HG03066 (cell line): Measurements from ENCODE around the gene QDPR.

Experiments used
- ATAC-seq: cut with Tn5 transposase; IDR thresholded peaks from one replicate; pipeline ENCODE4 v1.9.1; 2021; ENCODE audit warnings: low read depth; ENCODE audit not compliant: unreplicated experiment

Gene QDPR

GRCh38 chr4:17493619-17494018, 18.3 kb downstream of the QDPR start:
- ATAC-seq, result no peak

DNA sequence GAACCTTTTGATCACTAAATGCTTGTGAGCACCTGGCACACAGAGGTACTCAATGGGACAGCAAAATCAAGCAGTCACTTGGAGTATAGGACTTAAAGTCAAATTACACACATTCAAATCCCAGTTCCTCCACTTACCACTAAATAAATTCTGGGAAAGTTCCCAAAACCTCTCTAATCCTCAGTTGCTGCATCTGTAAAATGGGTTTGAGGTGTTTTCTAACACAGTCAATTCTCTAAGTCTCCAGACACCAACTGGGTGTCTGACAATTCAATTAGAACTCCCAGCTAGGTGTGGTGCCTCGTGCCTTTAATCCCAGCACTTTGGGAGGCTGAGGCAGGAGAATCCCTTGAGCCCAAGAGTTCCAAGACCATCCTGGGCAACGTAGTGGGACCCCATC, 19.0 kb downstream of the QDPR start:
- ATAC-seq, result no peak

- no peak for ATAC-seq
Measured at GRCh38 chr4:17492058-17492741, 19.7 kb downstream of the QDPR start.

- ATAC-seq, result no peak
Measured at GRCh38 chr4:17491196-17491595, 20.7 kb downstream of the QDPR start.

GRCh38 chr4:17490575-17491059, 21.3 kb downstream of the QDPR start:
- no peak for ATAC-seq

GRCh38 chr4:17489721-17490120, 22.2 kb downstream of the QDPR start:
- no peak for ATAC-seq

- ATAC-seq, result no peak
Measured at GRCh38 chr4:17489123-17489522, 22.8 kb downstream of the QDPR start.

DNA sequence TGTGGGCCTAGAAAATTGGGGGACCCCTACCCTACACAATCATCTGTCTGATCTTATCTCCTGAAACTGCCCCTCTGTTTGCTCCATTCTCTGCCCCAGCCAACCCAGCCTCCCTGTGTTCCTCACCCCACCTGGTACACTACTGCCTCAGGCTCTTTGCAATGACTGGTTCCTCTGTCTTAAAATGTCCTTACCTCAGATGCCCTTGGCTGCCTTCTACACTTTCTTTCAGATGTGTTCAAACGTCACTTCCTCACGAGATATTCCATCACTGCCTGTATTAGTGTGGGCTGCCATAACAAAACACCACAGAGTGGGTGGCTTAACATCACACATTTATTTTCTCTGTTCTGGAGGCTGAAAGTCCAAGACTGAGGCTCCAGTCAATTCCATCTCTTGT, 29.2 kb downstream of the QDPR start:
- ATAC-seq, result no peak

GRCh38 chr4:17480955-17481354, 30.9 kb downstream of the QDPR start:
- no peak for ATAC-seq

DNA sequence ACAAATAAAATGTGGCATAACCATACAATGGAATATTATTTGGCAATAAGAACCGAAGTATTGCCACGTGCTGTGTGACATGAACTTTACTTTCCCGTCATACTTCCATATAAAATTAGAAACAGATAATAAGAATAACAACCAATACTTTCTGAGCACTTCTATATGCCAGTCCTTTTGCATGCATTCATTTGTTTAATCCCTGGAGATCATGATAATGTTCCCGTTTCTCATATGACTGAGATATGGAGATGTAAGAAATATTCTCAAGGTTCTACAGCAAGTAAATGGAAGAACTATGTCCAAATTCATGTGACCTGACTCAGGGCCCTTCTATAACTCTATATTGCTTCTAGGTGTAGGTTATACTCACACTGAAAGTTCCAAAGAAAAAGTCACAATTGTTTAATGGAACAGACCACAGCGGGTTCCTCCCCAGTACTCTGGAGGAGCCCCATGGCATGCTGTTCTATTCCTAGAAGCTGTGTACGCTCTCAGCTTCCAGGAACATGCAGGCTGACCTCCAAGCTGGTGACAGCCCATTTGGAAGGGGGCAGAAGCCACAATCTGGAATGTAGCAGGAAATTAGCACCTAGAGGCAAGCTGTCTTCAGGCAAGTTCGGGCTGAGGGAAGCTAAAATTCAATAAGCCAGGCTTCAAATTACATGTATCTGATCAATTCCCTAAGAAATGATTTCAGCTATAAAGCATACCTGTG, 31.5 kb downstream of the QDPR start:
- no peak for ATAC-seq

DNA sequence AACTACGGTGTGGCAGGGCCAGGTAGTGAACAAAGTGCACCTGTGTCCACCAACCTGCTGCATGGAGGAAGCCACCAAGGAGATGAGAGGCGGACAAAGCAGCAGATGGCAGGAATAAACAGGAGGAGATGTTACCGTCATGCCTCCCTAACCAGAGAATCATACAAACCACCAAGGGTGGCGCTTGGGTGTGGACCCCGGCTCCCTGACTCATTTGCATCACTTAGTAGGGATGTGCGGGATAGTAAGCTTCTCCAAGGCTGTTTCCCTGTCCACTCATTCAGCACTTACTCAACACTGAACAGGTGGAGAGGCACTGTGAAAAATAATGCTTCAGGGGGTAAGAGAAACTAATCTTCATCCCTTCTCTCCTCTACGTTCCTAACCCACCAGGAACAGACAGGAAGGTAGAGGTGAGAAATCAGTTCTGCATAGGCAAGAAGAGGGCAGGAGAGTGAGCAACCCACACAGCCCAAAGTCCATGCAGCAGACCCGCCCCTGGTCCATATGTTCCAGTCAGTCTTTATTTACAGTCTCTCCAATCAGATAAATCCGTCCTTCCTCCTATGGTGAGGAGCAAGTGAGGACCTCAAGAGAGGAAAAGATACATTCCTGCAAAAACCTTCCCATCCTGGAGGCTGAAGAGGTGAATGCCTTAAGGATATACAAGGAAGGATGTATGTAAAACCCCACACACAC, 34.0 kb downstream of the QDPR start:
- no peak for ATAC-seq

- no peak for ATAC-seq
Measured at GRCh38 chr4:17476853-17477252, 35.0 kb downstream of the QDPR start.

DNA sequence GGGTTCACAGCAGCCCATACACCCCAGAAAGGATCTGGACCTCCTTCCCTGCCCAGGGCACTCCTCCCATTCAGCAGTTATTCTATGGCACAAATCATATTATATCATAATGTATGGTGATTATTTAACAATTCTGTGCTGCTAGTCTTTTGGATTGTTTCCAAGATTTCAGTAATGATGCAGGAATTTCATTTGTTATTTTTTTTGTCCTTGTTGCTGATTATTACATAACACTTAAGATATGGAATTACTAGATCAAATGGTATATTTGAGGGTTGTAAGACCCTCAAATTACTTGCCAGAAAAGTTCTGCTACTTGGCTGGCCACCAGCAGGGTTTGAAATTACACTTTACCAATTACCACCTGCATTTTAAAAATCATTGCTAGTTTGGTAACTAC, 36.4 kb downstream of the QDPR start:
- no peak for ATAC-seq

DNA sequence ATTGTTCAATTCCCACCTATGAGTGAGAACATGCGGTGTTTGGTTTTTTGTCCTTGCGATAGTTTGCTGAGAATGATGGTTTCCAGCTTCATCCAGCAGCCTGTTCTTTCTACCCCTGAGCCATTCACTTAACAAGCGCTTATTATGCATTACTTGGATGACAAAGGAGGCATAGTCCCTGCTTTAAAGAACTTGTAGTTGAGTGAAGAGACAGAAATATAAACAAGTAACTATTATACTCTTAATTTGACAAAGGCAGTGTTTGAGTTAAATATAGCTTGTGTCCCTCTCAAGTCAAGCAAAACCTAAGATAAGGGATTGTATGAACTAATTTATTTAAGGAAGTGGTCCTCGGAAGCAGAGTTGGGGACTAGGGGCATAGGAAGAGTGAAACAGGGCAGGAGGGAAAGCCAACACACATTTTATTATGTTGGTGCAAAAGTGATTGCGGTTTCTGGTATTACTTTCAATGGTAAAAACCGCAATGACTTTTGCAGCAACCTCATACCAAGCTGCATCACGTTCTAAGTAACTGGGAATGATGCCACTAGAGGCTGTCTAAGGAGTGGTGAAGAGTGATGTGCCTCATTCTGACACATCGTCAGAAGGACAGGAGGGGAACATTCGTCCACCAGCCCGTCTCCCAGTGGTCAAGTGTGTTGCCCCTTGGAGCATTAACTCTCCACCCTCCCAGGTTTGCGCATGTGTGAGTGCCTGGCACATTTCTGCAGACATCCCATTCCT, 41.8 kb downstream of the QDPR start:
- ATAC-seq, result no peak

DNA sequence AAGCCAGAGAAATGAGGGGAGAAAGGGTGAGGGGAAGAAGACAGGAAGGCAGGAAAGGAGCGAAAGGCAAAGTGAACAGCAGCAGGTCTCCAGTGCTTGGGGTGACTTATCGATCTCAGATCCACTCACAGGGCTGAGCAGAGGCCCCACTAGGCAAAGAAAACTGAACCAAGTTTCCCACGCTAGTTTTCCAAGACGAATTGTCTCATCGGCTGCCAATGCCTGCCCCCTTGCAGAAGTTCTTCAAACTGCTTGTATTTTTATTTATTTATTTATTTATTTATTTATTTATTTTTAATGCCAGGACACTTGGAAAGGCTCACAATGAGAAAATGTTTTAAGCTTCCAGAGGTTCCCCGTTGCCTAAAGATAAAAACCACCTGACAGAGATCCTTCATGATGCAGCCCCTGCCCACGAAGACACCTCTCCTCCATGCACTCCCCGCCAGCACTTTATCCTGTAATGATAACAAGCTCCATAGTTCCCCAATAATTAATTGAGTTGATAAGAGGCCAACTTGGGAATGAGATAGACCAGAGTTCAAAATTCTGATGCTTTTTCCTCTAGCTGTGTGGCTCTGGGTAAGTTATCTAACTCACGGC, 43.2 kb downstream of the QDPR start:
- no peak for ATAC-seq

GRCh38 chr4:17463606-17464005, 48.3 kb downstream of the QDPR start:
- no peak for ATAC-seq

GRCh38 chr4:17450269-17450804, 61.6 kb downstream of the QDPR start:
- no peak for ATAC-seq

DNA sequence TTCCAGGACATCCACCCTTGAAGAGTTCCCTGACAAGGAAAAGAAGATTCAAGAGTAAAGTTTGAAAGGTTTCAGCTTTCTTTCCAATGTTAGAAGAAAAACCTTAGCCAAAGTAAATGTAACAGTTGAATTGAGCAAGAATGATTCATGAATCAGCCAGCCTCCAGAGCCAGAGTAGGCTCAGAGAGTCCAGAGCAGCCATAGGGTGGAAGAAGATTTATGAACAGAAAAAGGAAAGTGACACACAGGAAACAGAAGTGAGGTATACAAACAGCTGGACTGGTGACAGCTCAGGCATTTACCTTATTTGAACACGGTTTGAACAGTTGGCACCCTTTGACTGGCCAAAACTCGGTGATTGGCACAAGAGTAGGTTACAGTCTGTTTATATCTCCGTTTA, 63.2 kb downstream of the QDPR start:
- no peak for ATAC-seq

DNA sequence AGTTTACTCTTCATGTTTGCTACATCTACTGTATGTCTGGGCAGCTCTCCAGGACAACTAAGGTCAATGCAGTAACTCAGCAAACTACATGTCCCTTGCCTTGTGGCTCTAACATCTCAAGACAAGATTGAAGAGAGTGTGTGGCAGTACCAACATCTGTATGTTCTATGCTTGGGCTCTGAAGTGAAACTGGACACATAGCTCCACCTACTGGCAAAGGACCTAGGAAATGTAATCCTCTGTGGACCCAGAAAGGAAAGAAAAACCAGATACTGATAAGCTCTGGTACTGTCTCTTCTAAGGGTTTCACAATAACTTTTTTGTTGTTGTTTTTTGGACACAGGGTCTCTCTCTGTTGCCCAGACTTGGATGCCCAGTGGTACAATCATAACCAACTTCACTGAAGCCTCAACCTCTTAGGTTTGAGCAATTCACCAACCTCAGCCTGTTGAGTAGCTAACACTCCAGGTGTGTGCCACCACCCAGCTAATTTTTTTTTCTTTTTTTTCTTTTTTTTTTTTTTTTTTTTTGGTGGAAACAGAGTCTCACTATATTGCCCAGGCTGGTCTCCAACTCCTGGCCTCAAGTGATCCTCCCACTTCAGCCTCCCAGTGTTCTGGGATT, 64.1 kb downstream of the QDPR start:
- no peak for ATAC-seq

DNA sequence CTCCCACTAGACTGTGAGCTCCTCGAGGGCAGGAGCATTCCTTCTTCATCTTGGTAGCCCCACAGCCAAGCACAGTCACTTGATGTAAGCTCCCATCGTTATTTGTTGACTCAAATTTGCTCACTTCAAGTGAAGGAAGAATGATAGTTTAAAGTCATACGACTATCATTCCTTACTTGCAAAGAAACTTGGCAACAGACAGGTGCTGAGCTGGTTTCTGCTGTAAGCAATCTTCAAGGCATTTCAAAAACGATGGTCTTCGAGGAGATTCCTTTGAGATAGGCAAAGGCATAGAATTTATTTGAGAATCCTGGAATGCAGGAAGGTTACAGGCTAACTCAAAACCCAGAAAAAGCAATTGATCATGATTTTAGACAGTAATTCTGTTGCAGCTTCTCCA, 64.8 kb downstream of the QDPR start:
- no peak for ATAC-seq
